Measurements from ENCODE around the gene CEACAM20.
"Not testable (repeated sequence)": the region's sequence is repeated elsewhere in the genome, so short reads cannot be mapped to it uniquely, and the experiment has no call there.

CEACAM20 gene

GRCh38 chr19:44468730-44469129, 60.7 kb downstream of the CEACAM20 start:
- not testable (repeated sequence) for DNase-seq

GRCh38 chr19:44462600-44463286, 66.7 kb downstream of the CEACAM20 start:
- DNase-seq = not testable (repeated sequence)
